Cardiac fibroblast (primary cell): Measurements from ENCODE around the gene ZC3H7B.

Source experiments
- DNase-seq, 2 donors: peaks; one replicate each; pipeline versions ENCODE4 v3.0.0 to v3.0.0-alpha.2; 2010; ENCODE audit warnings: low read depth in 2 of 2
- H3K4me3 ChIP-seq, 2 donors: replicated peaks in 1 of 2; 1 replicate in 1 of 2; 2 replicates in 1 of 2; pipeline ENCODE4 v1.5.1; 2011; ENCODE audit warnings: low read depth in 2 of 2, low read length in 2 of 2, mild to moderate bottlenecking in 2 of 2, moderate library complexity in 1 of 2
- TF ChIP-seq, protein P1 (sequence below): IDR thresholded peaks from one replicate; pipeline ENCODE4 v1.5.1; 2011; ENCODE audit warnings: low read depth, mild to moderate bottlenecking, low read length, inconsistent platforms

The ZC3H7B gene

DNA sequence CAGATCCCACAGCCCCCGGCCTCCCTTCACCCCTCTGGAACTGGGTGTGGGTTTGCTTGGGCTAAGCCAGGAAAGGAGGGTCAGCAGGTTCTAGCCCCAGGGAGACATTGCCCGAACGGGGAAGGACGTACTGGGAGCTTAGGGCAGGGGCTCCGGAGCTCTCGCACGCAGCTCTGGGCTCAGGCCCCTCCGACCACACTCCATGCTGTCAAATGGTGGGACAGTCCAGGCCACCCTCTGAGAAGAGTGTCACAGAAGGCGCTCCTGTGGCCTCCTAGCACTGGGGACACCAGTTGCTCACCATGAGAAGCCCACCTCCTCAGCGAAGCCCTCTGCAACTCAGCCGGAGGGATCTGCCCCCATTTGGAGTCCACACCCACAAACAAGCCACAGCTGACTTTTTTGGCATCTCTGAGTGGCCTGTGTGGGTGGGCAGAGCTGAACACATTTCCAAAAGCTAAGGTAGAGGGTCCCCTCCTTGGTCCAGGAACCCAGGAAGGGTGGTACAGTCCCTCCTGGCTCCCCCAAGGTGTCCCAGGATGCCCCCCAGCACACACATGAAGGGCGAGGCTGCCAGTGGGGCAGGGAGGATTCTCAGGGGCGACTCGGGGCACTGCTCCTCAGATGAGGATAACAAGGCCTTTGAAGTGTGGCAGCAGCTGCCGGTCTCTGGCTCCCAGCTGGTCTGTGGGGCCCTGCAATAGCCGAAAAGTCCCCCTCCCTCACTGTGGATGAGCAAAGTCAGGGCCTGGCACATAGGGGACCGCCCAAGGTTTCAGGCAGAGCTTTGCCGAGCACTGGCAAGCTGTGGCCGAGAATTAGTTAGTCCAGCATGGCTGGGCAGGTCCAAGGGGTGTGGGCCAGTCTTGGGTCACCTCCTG is 67.5 kb downstream of the ZC3H7B start:
- H3K4me3 ChIP-seq, result no peak overlapping the region
- DNase-seq, result no peak
- TF ChIP-seq, protein P1, sequence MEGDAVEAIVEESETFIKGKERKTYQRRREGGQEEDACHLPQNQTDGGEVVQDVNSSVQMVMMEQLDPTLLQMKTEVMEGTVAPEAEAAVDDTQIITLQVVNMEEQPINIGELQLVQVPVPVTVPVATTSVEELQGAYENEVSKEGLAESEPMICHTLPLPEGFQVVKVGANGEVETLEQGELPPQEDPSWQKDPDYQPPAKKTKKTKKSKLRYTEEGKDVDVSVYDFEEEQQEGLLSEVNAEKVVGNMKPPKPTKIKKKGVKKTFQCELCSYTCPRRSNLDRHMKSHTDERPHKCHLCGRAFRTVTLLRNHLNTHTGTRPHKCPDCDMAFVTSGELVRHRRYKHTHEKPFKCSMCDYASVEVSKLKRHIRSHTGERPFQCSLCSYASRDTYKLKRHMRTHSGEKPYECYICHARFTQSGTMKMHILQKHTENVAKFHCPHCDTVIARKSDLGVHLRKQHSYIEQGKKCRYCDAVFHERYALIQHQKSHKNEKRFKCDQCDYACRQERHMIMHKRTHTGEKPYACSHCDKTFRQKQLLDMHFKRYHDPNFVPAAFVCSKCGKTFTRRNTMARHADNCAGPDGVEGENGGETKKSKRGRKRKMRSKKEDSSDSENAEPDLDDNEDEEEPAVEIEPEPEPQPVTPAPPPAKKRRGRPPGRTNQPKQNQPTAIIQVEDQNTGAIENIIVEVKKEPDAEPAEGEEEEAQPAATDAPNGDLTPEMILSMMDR, result no peak

DNA sequence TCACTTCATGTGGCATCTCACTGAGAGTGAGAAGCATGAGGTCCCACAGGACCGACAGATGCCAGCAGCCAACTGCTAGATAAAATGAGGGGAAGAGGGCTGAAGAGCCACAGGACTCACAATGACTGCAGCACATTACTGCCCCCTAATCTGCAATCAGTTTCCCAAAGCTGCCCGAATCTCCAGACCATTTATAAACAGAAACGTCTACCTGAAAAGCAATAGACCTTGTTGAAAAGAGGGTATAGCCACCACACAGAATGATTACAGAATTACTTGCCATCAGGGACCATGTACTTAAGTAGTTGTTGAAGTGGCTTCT is 68.1 kb downstream of the ZC3H7B start:
- DNase-seq, result no peak
- H3K4me3 ChIP-seq, result no peak overlapping the region
- TF ChIP-seq, protein P1, result no peak

DNA sequence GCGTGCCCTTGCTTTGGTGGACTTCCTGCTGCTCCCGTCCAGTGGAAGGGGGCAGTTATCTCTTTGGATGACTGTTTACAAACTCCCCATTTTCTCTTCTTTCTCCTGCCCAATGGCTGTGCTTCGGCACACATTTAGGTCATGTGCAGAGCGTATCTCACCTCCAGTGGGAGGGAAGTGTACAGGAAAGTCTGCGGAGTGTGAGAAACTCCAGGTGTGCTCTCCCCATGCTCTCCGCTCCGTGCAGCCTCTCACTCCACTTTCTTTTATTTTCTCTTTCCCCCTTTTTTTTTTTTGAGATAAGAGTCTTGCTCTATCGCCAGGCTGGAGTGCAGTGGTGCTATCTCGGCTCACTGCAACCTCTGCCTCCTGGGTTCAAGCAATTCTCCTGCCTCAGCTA is 68.5 kb downstream of the ZC3H7B start:
- DNase-seq, result no peak
- TF ChIP-seq, protein P1, result no peak
- no peak overlapping the region for H3K4me3 ChIP-seq

DNA sequence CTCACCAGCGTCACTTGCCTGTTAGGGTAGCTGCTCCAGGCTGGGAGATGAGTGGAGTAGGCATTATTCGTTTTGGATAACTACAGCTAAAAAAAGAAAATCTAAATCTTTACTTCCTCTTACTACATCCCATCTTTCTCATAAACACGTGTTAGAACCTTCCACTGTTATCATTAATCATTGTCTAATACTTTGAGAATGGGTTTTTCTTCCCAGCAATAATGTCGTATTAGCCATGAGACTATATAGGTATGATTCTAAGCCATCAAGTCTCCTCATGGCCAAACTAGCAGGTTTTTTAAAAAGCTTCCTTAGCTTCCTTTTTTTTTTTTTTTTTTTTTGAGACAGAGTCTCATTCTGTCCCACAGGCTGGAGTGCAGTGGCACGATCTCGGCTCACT is 76.5 kb downstream of the ZC3H7B start:
- no peak overlapping the region for H3K4me3 ChIP-seq
- DNase-seq, result no peak
- TF ChIP-seq, protein P1, result no peak

- TF ChIP-seq, protein P1, result no peak
- DNase-seq, result peak; percentile 87 to 95
- peak overlapping the region; percentile 50 to 55 for H3K4me3 ChIP-seq
Measured at GRCh38 chr22:41380993-41381328, 79.6 kb downstream of the ZC3H7B start.

GRCh38 chr22:41381329-41382097 is 80.2 kb downstream of the ZC3H7B start, which contains the start of gene TEF:
TEF (plus strand) TSS chr22:41381942; CDS start chr22:41382045, 103 bp downstream.
- peak within 1 kb of the TSS; percentile 68 to 69 for H3K4me3 ChIP-seq
- TF ChIP-seq, protein P1, result no peak
- DNase-seq, result peak; percentile 98 to 99
